GM12878 (cell line): ENCODE results near the gene PEAR1.

Source experiments
- BMI1 ChIP-seq: fragments of 450-650 bp; IDR thresholded peaks from 2 replicates; pipeline ENCODE4 v1.6.1; 2016; ENCODE audit warnings: mild to moderate bottlenecking, moderate library complexity, borderline replicate concordance
- CHD2 ChIP-seq: IDR thresholded peaks from 2 replicates; pipeline ENCODE4 v1.6.1; 2011; ENCODE audit warnings: low read depth, low read length, improper control_type of control experiment, borderline replicate concordance
- CTCF ChIP-seq, 3 experiments: IDR thresholded peaks in 2 of 3; conservative IDR thresholded peaks in 1 of 3; 2 replicates each; pipeline ENCODE4 v1.5.1; 2011; ENCODE audit warnings: low read depth in 3 of 3, low read length in 3 of 3, mild to moderate bottlenecking in 3 of 3, control low read depth in 2 of 3, moderate library complexity in 2 of 3, inconsistent platforms in 1 of 3, mixed read lengths in 1 of 3; ENCODE audit not compliant: control insufficient read depth in 2 of 3, insufficient read depth in 1 of 3; ENCODE audit errors: extremely low read depth in 1 of 3
- EZH2 ChIP-seq: IDR thresholded peaks from 2 replicates; pipeline ENCODE4 v1.6.1; 2012; ENCODE audit warnings: low read depth, mild to moderate bottlenecking, control low read depth, inconsistent platforms, low read length, borderline replicate concordance; ENCODE audit not compliant: control insufficient read depth
- GABPA ChIP-seq: IDR thresholded peaks from 2 replicates; pipeline ENCODE4 v1.6.1; 2014; ENCODE audit warnings: antibody characterized with exemption, low read depth, mild to moderate bottlenecking, inconsistent platforms
- PBX3 ChIP-seq: IDR thresholded peaks from 2 replicates; pipeline ENCODE4 v1.6.1; 2011; ENCODE audit warnings: mild to moderate bottlenecking, low read depth, low read length, moderate library complexity; ENCODE audit not compliant: insufficient replicate concordance
- PKNOX1 ChIP-seq: fragments of 450-650 bp; IDR thresholded peaks from 2 replicates; pipeline ENCODE4 v1.6.1; 2016; ENCODE audit warnings: mild to moderate bottlenecking
- RCOR1 ChIP-seq: conservative IDR thresholded peaks from 2 replicates; pipeline ENCODE4 v1.6.1; 2012; ENCODE audit warnings: low read depth, low read length, improper control_type of control experiment
- STAT1 ChIP-seq: fragments of 450-650 bp; conservative IDR thresholded peaks from 2 replicates; pipeline ENCODE4 v1.6.1; 2014; ENCODE audit warnings: antibody characterized with exemption, mild to moderate bottlenecking
- TCF12 ChIP-seq: IDR thresholded peaks from 2 replicates; pipeline ENCODE4 v1.6.1; 2011; ENCODE audit warnings: low read depth, mild to moderate bottlenecking, low read length
- USF1 ChIP-seq: IDR thresholded peaks from 2 replicates; pipeline ENCODE4 v1.6.1; 2011; ENCODE audit warnings: borderline replicate concordance, low read depth, mild to moderate bottlenecking, moderate library complexity, mixed read lengths, low read length; ENCODE audit not compliant: insufficient read depth; ENCODE audit errors: extremely low read length
- USF2 ChIP-seq: IDR thresholded peaks from 2 replicates; pipeline ENCODE4 v1.6.1; 2011; ENCODE audit warnings: low read depth, low read length, improper control_type of control experiment, borderline replicate concordance
- ZNF592 ChIP-seq: fragments of 450-650 bp; IDR thresholded peaks from 2 replicates; pipeline ENCODE4 v1.6.1; 2017; ENCODE audit warnings: mild to moderate bottlenecking, moderate library complexity

GRCh38 chr1:156874572-156875340, 18.8 kb upstream of the PEAR1 start:
- TF ChIP-seq USF2: no peak
- no peak for TF ChIP-seq EZH2
- no peak for TF ChIP-seq PKNOX1
- no peak for TF ChIP-seq STAT1
- no peak for TF ChIP-seq TCF12
- TF ChIP-seq CHD2: no peak
- TF ChIP-seq ZNF592: no peak
- TF ChIP-seq BMI1: no peak
- TF ChIP-seq RCOR1: no peak
- TF ChIP-seq USF1: no peak
- no peak for TF ChIP-seq PBX3
- no peak for TF ChIP-seq CTCF (IDR thresholded peaks at IDR 0.05 in 2 of 3, conservative IDR thresholded peaks at IDR 0.05 in 1 of 3; ENCODE audit: control insufficient read depth in 2 of 3, extremely low read depth in 1 of 3, insufficient read depth in 1 of 3, low read depth in 3 of 3, low read length in 3 of 3)
- no peak for TF ChIP-seq GABPA
